HepG2 (cell line): ENCODE results near the gene OSBPL3. TPM values are rescaled to one million over a fixed set of nuclear protein-coding genes. Genes with fewer than 3 reads are reported as not detected.

Source experiments
- ATAC-seq: fragments of 200-7000 bp; cut with Tn5 transposase; 3 replicates; pipeline ENCODE4 v1.9.1; 2020; ENCODE audit warnings: mild to moderate bottlenecking, moderate library complexity
- BruUV-seq: library from RNA; stranded (reverse); fragments of 400-500 nt; replicated peaks from 2 replicates; lab custom pipeline; 2021; lab: Mats Ljungman, UMichigan
- CTCF ChIA-PET: fragments of 300-600 bp; formaldehyde crosslinking; extraction: SDS; loops from one replicate; lab custom pipeline; 2021; ENCODE audit warnings: low total read pairs, inconsistent platforms, low intra/inter-chr PET ratio; lab: Yijun Ruan, JAX
- POLR2A ChIA-PET: fragments of 350-600 bp; sonication (Branson Sonifier 250); formaldehyde crosslinking; loops from one replicate; lab custom pipeline; 2020; ENCODE audit warnings: antibody characterized with exemption, inconsistent platforms; lab: Yijun Ruan, JAX
- DNase-seq: peaks from one replicate; pipeline ENCODE4 v3.0.0-alpha.2; 2015; ENCODE audit warnings: low spot score
- FAIRE-seq: peaks from 3 replicates; lab custom pipeline; 2011; peaks lifted over from hg19 to GRCh38; lab: Jason Lieb, UNC
- H2AFZ ChIP-seq: one replicate; pipeline ENCODE4 v1.6.1; 2011; ENCODE audit warnings: low read length, inconsistent platforms
- H3K27ac ChIP-seq: fragments of 300-600 bp; 3 replicates; pipeline ENCODE4 v1.8.0; 2011; ENCODE audit warnings: mixed run types, mild to moderate bottlenecking, mixed read lengths, low read length, inconsistent platforms; ENCODE audit not compliant: insufficient read depth; ENCODE audit errors: extremely low read length
- H3K27me3 ChIP-seq, 2 experiments: fragments of 200-600 bp in 1 of 2; 2 replicates in 1 of 2; 3 replicates in 1 of 2; pipeline versions ENCODE4 v1.6.0 to v1.8.0; 2011; ENCODE audit warnings: low read length in 2 of 2, mild to moderate bottlenecking in 2 of 2, moderate library complexity in 2 of 2, inconsistent platforms in 1 of 2; ENCODE audit not compliant: insufficient read depth in 2 of 2, control insufficient read depth in 1 of 2
- H3K36me3 ChIP-seq, 2 experiments: fragments of 200-600 bp in 1 of 2; replicated peaks in 1 of 2; 2 replicates in 1 of 2; 3 replicates in 1 of 2; pipeline versions ENCODE4 v1.5.1 to v1.8.0; 2011; ENCODE audit warnings: low read length in 2 of 2, inconsistent platforms in 1 of 2; ENCODE audit not compliant: insufficient read depth in 2 of 2, control insufficient read depth in 1 of 2
- H3K4me1 ChIP-seq: 2 replicates; pipeline ENCODE4 v1.5.1; 2012; ENCODE audit warnings: low read length, inconsistent platforms; ENCODE audit not compliant: insufficient read depth
- H3K4me2 ChIP-seq: 2 replicates; pipeline ENCODE4 v1.6.0; 2011; ENCODE audit warnings: low read depth, low read length, inconsistent platforms
- H3K4me3 ChIP-seq, 3 experiments: fragments of 200-600 bp in 1 of 3; sonication (generic), shearing (Covaris generic) in 1 of 3; replicated peaks in 1 of 3; 2 replicates each; pipeline ENCODE4 v1.5.1; 2011 to 2016; ENCODE audit warnings: low read length in 3 of 3, inconsistent platforms in 2 of 3, low read depth in 2 of 3, mild to moderate bottlenecking in 2 of 3, control low read depth in 1 of 3, mixed read lengths in 1 of 3; ENCODE audit not compliant: insufficient read depth in 1 of 3
- H3K79me2 ChIP-seq: one replicate; pipeline ENCODE4 v1.6.1; 2011; ENCODE audit warnings: low read length, inconsistent platforms; ENCODE audit not compliant: insufficient read depth
- H3K9ac ChIP-seq: 2 replicates; pipeline ENCODE4 v1.6.0; 2011; ENCODE audit warnings: mild to moderate bottlenecking, low read depth, low read length, inconsistent platforms; ENCODE audit not compliant: insufficient read depth
- H3K9me3 ChIP-seq: 2 replicates; pipeline ENCODE4 v1.5.1; 2012; ENCODE audit warnings: mild to moderate bottlenecking, low read length
- H4K20me1 ChIP-seq: 2 replicates; pipeline ENCODE4 v1.6.0; 2011; ENCODE audit warnings: inconsistent platforms, mild to moderate bottlenecking, low read length, moderate library complexity; ENCODE audit not compliant: insufficient read depth
- GATA4 ChIP-seq: sonication (generic); IDR thresholded peaks from 2 replicates; pipeline ENCODE4 v1.6.1; 2016; ENCODE audit warnings: antibody characterized with exemption, low read depth, borderline replicate concordance
- GFI1 ChIP-seq: sonication (generic); formaldehyde crosslinking; IDR thresholded peaks from 2 replicates; pipeline ENCODE4 v1.5.0; 2020; ENCODE audit warnings: missing genetic modification reagents, mild to moderate bottlenecking, borderline replicate concordance
- GPN1 ChIP-seq: sonication (generic); formaldehyde crosslinking; IDR thresholded peaks from 2 replicates; pipeline ENCODE4 v1.5.1; 2020; ENCODE audit warnings: missing genetic modification reagents, borderline replicate concordance
- HDAC2 ChIP-seq: sonication (generic); formaldehyde crosslinking; IDR thresholded peaks from 2 replicates; pipeline ENCODE4 v1.4.0; 2020; ENCODE audit warnings: missing genetic modification reagents
- HHEX ChIP-seq: IDR thresholded peaks from 2 replicates; pipeline ENCODE4 v1.6.1; 2016; ENCODE audit warnings: control low read depth
- HNRNPK ChIP-seq: fragments of 200-400 bp; formaldehyde crosslinking; IDR thresholded peaks from 2 replicates; pipeline ENCODE4 v1.6.1; 2018; ENCODE audit warnings: low read length, low read depth, moderate library complexity, mild to moderate bottlenecking; ENCODE audit not compliant: poor library complexity, severe bottlenecking
- KDM6A ChIP-seq: IDR thresholded peaks from 2 replicates; pipeline ENCODE4 v1.6.1; 2016; ENCODE audit warnings: low read depth
- MED1 ChIP-seq: sonication (generic); formaldehyde crosslinking; IDR thresholded peaks from 2 replicates; pipeline ENCODE4 v1.4.0; 2020; ENCODE audit warnings: missing genetic modification reagents
- NFYC ChIP-seq: IDR thresholded peaks from 2 replicates; pipeline ENCODE4 v1.6.1; 2016; ENCODE audit warnings: missing genetic modification reagents, missing compliant biosample characterization
- NR2F6 ChIP-seq, 2 experiments: IDR thresholded peaks; 2 replicates each; pipeline ENCODE4 v1.6.1; 2016; ENCODE audit warnings: antibody characterized with exemption in 1 of 2, mild to moderate bottlenecking in 1 of 2
- POLR2AphosphoS5 ChIP-seq: IDR thresholded peaks from 2 replicates; pipeline ENCODE4 v1.6.1; 2012; ENCODE audit warnings: low read depth, low read length
- PRPF4 ChIP-seq: fragments of 200-400 bp; formaldehyde crosslinking; IDR thresholded peaks from 2 replicates; pipeline ENCODE4 v1.6.1; 2016; ENCODE audit warnings: low read length, low read depth; ENCODE audit not compliant: poor library complexity, severe bottlenecking
- ZNF3 ChIP-seq: IDR thresholded peaks from 2 replicates; pipeline ENCODE4 v1.7.0; 2017; ENCODE audit warnings: inconsistent platforms
- ZNF557 ChIP-seq: sonication (generic); formaldehyde crosslinking; IDR thresholded peaks from 2 replicates; pipeline ENCODE4 v1.4.0; 2020; ENCODE audit warnings: missing genetic modification reagents
- ZNF614 ChIP-seq: IDR thresholded peaks from 2 replicates; pipeline ENCODE4 v1.6.1; 2018; ENCODE audit warnings: missing biosample characterization, missing genetic modification reagents, inconsistent platforms, borderline replicate concordance
- in situ Hi-C: cut with HindIII; loops from 2 replicates; pipeline ENCODE4 v1.10.0; 2017; ENCODE audit warnings: low pct_unique_long_range_greater_than_20kb; ENCODE audit not compliant: extremely low pct_ligation_motif_present
- intact Hi-C: fragments of 100-400 bp; cut with micrococcal nuclease; formaldehyde crosslinking; loops from one replicate; pipeline ENCODE4 v1.10.0; 2022; ENCODE audit not compliant: unreplicated experiment
- polyA plus RNA-seq, 8 experiments: library from polyadenylated mRNA; depleted of rRNA in 3 of 8; stranded (reverse) in 7 of 8; unstranded in 1 of 8; fragments of >200 nt; fragmentation: Illumina TruSeq in 4 of 8; extraction: Trizol in 4 of 8; gene quantifications; 2 replicates each; pipeline versions ENCODE4 v1.2.1 to v1.2.3, GENCODE V29; 2011 to 2016; ENCODE audit warnings: low read depth in 4 of 8, missing spikeins in 1 of 8, mixed read lengths in 1 of 8; ENCODE audit not compliant: insufficient read depth in 1 of 8
- total RNA-seq, 5 experiments: library from RNA; depleted of rRNA; stranded (reverse); fragments of >200 nt; fragmentation: Illumina TruSeq; extraction: Trizol; gene quantifications; 2 replicates each; pipeline ENCODE4 v1.2.3, GENCODE V29; 2016; ENCODE audit warnings: low read depth in 1 of 5
- TF ChIP-seq, protein P1 (sequence below): sonication (generic); formaldehyde crosslinking; IDR thresholded peaks from 2 replicates; pipeline ENCODE4 v1.8.0; 2022; ENCODE audit warnings: mild to moderate bottlenecking, missing genetic modification reagents; ENCODE audit not compliant: insufficient replicate concordance
- TF ChIP-seq, protein P2 (sequence below): IDR thresholded peaks from 2 replicates; pipeline ENCODE4 v1.6.1; 2016; ENCODE audit warnings: low read depth
- TF ChIP-seq, protein P3 (sequence below): sonication (generic); formaldehyde crosslinking; IDR thresholded peaks from 2 replicates; pipeline ENCODE4 v1.9.0; 2021; ENCODE audit warnings: missing genetic modification reagents, mild to moderate bottlenecking, borderline replicate concordance
- TF ChIP-seq, protein P4 (sequence below): sonication (generic); IDR thresholded peaks from 2 replicates; pipeline ENCODE4 v1.6.1; 2016; ENCODE audit warnings: low read depth, borderline replicate concordance

The OSBPL3 gene
- total and polyA plus RNA-seq, 2 of the 13 experiments (the other 11 are each of a cell fraction or from before 2014, with no cell fraction given), result 8.8 to 28.9 TPM

DNA sequence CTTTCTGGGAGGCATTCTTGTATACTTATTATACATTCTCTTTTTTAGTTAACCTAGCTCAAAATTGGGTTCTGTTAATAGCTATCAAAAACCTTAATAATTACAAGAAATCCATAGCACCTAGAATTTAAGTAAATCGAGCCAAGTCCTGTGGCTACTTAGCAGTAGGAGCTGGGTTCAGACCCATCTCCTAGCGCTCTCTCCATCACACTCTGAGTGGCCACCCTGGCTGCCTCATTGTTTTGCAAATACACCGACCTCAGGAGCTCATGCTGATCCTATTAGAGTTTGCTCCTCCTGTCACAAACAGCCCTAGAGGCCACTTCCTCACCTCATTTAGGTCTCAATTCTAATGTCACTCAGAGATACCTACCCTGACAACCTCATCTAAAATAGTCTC lies 46.2 kb upstream of the OSBPL3 start (continued):
- TF ChIP-seq HNRNPK, result no peak

GRCh38 chr7:25025218-25025671 lies 45.3 kb upstream of the OSBPL3 start:
- DNase-seq (peak; percentile 96), FAIRE-seq (peak; percentile 95), ATAC-seq (peak; percentile 99)
- no TSS peak for BruUV-seq
- peaks cover 53% of the 10 kb centered on the region for H3K4me1 ChIP-seq
- no peaks in the 10 kb centered on the region for H3K79me2 ChIP-seq
- H3K27ac ChIP-seq, result peak overlapping the region; percentile 64
- H4K20me1 ChIP-seq, result no peaks in the 10 kb centered on the region
- H3K4me2 ChIP-seq, result peak overlapping the region; percentile 57
- POLR2A ChIA-PET, result interaction anchor here (0.5 to 1.0 kb wide), 4 partner anchors 46 to 1836 kb away, joined by 3 read pairs; partner anchors contain the start of gene CYCS
- H3K9me3 ChIP-seq, result no peaks in the 10 kb centered on the region
- no peaks in the 10 kb centered on the region for H3K27me3 ChIP-seq
- H3K36me3 ChIP-seq, result no peaks in the 10 kb centered on the region
- H3K4me3 ChIP-seq, result no peak overlapping the region; a peak in 1 of 6 replicates
- H3K9ac ChIP-seq, result peak overlapping the region; percentile 37; the same call in 1 of the 2 replicates
- CTCF ChIA-PET, result no interaction called here
- in situ Hi-C loops, result no loop called here
- intact Hi-C loops, result loop anchor here (2.0 to 5.0 kb wide), 2 partner anchors 44 to 47 kb away; partner anchors contain the start of gene OSBPL3
- H2AFZ ChIP-seq, result no peak overlapping the region
- TF ChIP-seq NFYC (CRISPR knock-in tag), result peak; percentile 67
- peak; percentile 38; the same call in 1 of the 2 replicates for TF ChIP-seq NR2F6 (IDR thresholded peaks at IDR 0.05)
- TF ChIP-seq NR2F6 (CRISPR knock-in tag; IDR thresholded peaks at IDR 0.05), result peak; percentile 71
- no peak for TF ChIP-seq HHEX
- 0 out of 2 replicates have a peak, but pooled peaks have one; percentile 44 for TF ChIP-seq ZNF614 (CRISPR knock-in tag)
- no peak for TF ChIP-seq ZNF557
- no peak for TF ChIP-seq ZNF3 (CRISPR knock-in tag)
- TF ChIP-seq, protein P1, sequence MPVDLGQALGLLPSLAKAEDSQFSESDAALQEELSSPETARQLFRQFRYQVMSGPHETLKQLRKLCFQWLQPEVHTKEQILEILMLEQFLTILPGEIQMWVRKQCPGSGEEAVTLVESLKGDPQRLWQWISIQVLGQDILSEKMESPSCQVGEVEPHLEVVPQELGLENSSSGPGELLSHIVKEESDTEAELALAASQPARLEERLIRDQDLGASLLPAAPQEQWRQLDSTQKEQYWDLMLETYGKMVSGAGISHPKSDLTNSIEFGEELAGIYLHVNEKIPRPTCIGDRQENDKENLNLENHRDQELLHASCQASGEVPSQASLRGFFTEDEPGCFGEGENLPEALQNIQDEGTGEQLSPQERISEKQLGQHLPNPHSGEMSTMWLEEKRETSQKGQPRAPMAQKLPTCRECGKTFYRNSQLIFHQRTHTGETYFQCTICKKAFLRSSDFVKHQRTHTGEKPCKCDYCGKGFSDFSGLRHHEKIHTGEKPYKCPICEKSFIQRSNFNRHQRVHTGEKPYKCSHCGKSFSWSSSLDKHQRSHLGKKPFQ (CRISPR knock-in tag), result peak; percentile 39
- TF ChIP-seq KDM6A (CRISPR knock-in tag), result peak; percentile 81
- TF ChIP-seq GPN1 (CRISPR knock-in tag), result no peak
- no peak for TF ChIP-seq PRPF4
- TF ChIP-seq HDAC2 (CRISPR knock-in tag), result peak; percentile 64; the same call in 1 of the 2 replicates
- TF ChIP-seq, protein P2, sequence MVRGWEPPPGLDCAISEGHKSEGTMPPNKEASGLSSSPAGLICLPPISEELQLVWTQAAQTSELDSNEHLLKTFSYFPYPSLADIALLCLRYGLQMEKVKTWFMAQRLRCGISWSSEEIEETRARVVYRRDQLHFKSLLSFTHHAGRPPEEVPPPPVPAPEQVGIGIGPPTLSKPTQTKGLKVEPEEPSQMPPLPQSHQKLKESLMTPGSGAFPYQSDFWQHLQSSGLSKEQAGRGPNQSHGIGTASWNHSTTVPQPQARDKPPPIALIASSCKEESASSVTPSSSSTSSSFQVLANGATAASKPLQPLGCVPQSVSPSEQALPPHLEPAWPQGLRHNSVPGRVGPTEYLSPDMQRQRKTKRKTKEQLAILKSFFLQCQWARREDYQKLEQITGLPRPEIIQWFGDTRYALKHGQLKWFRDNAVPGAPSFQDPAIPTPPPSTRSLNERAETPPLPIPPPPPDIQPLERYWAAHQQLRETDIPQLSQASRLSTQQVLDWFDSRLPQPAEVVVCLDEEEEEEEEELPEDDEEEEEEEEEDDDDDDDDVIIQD, result peak; percentile 86
- peak; percentile 89 for TF ChIP-seq MED1 (CRISPR knock-in tag)
- TF ChIP-seq GFI1 (CRISPR knock-in tag), result peak; percentile 75
- TF ChIP-seq, protein P3, sequence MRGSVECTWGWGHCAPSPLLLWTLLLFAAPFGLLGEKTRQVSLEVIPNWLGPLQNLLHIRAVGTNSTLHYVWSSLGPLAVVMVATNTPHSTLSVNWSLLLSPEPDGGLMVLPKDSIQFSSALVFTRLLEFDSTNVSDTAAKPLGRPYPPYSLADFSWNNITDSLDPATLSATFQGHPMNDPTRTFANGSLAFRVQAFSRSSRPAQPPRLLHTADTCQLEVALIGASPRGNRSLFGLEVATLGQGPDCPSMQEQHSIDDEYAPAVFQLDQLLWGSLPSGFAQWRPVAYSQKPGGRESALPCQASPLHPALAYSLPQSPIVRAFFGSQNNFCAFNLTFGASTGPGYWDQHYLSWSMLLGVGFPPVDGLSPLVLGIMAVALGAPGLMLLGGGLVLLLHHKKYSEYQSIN (CRISPR knock-in tag), result no peak
- TF ChIP-seq POLR2AphosphoS5, result no peak
- TF ChIP-seq, protein P4, sequence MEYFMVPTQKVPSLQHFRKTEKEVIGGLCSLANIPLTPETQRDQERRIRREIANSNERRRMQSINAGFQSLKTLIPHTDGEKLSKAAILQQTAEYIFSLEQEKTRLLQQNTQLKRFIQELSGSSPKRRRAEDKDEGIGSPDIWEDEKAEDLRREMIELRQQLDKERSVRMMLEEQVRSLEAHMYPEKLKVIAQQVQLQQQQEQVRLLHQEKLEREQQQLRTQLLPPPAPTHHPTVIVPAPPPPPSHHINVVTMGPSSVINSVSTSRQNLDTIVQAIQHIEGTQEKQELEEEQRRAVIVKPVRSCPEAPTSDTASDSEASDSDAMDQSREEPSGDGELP, result peak; percentile 63; the same call in 1 of the 2 replicates
- no peak for TF ChIP-seq GATA4
